Hippocampal formation (tissue), 2 donors: ENCODE results near the gene PPP2R3C.
"Not testable (repeated sequence)": the region's sequence is repeated elsewhere in the genome, so short reads cannot be mapped to it uniquely, and the experiment has no call there.

Experiments
- DNase-seq, 2 donors: peaks; one replicate each; lab custom pipeline; 2025; lab: John Stamatoyannopoulos, UW

The PPP2R3C gene

GRCh38 chr14:35052637-35053036 lies 69.2 kb downstream of the PPP2R3C start:
- DNase-seq: no peak

- no peak for DNase-seq
Observed at GRCh38 chr14:35051796-35052195, 70.0 kb downstream of the PPP2R3C start.

GRCh38 chr14:35050652-35051051 lies 71.1 kb downstream of the PPP2R3C start:
- DNase-seq: no peak

- no peak for DNase-seq
Observed at GRCh38 chr14:35047976-35048513, 73.7 kb downstream of the PPP2R3C start.

- peak in 1 of 2 donors; percentile 68 for DNase-seq
Observed at GRCh38 chr14:35046751-35047536, 74.8 kb downstream of the PPP2R3C start.

GRCh38 chr14:35046048-35046750 lies 75.6 kb downstream of the PPP2R3C start, which contains the start of gene FAM177A1:
Gene FAM177A1, plus strand, starts transcription at chr14:35046272. Its CDS starts 192 bp downstream, at chr14:35046464.
- peak; percentile 95 to 97 for DNase-seq

- peak in 1 of 2 donors; percentile 53 for DNase-seq
Observed at GRCh38 chr14:35045798-35046047, 76.1 kb downstream of the PPP2R3C start.

GRCh38 chr14:35044939-35045797 lies 76.6 kb downstream of the PPP2R3C start:
- peak in 1 of 2 donors; percentile 65 for DNase-seq

- DNase-seq: peak in 1 of 2 donors; percentile 2
Observed at GRCh38 chr14:35043046-35043445, 78.7 kb downstream of the PPP2R3C start.

- no peak for DNase-seq
Observed at GRCh38 chr14:35042632-35043031, 79.2 kb downstream of the PPP2R3C start.

GRCh38 chr14:35038312-35038711 lies 83.5 kb downstream of the PPP2R3C start:
- not testable (repeated sequence) for DNase-seq
